ENCODE data around the gene FBRS. TPM values are rescaled to one million over a fixed set of nuclear protein-coding genes. Genes with fewer than 3 reads are reported as not detected.

Gene FBRS
- total RNA-seq, 1 experiment from 2014 or later = 11.5 TPM

GRCh38 chr16:30711712-30712111, 53.5 kb downstream of the FBRS start:
- Histone ChIP-seq H3K36me3 (replicated peaks; ENCODE audit: control insufficient read depth, insufficient read depth, low read length) (peaks cover 71% of the 10 kb centered on the region), H3K27me3 (ENCODE audit: control insufficient read depth, insufficient read depth, low read length) (no peaks in the 10 kb centered on the region), H3K4me3 (ENCODE audit: insufficient read depth, low read depth, low read length) (no peak overlapping the region)
- DNase-seq = no peak

DNA sequence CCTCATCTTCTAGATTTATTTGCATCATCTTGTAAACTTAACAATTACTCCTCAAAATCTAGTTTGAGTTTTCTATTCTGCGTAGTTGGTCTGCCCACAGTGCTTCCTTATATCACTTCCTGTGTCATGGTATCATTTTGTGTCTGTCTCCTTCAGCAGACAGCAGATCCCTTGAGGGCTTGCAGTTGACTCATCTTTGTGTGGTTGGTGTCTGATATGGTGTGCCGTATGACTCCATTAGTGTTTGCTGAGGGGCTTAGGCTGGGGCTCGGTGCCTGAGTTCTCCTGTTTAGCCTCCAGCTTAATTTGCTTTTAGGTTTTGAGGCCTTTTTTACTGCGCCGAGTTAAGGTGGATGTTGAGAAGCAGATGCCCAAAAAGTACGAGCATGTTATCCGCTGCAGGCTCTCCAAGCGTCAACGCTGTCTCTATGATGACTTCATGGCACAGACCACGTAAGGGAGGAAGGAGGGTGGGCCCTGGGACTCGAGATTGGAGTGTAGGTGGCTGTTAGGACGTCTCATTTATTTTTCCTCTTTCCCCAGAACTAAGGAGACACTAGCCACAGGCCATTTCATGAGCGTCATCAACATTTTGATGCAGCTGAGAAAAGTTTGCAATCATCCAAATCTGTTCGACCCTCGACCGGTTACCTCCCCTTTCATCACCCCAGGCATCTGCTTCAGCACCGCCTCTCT, 57.7 kb downstream of the FBRS start:
- Histone ChIP-seq H3K4me3 (ENCODE audit: insufficient read depth, low read depth, low read length) (no peak overlapping the region), H3K36me3 (replicated peaks; ENCODE audit: control insufficient read depth, insufficient read depth, low read length) (peaks cover 53% of the 10 kb centered on the region), H3K27me3 (ENCODE audit: control insufficient read depth, insufficient read depth, low read length) (no peaks in the 10 kb centered on the region)
- DNase-seq = no peak

GRCh38 chr16:30720086-30720485, 61.9 kb downstream of the FBRS start:
- peaks cover 55% of the 10 kb centered on the region for H3K36me3 ChIP-seq (replicated peaks; ENCODE audit: control insufficient read depth, insufficient read depth, low read length)
- H3K4me3 ChIP-seq (ENCODE audit: insufficient read depth, low read depth, low read length) = no peak overlapping the region
- no peak for DNase-seq
- H3K27me3 ChIP-seq (ENCODE audit: control insufficient read depth, insufficient read depth, low read length) = no peaks in the 10 kb centered on the region

Other genes starting within 250 kb of the FBRS start
- 56.4 and 74.2 TPM in 2 replicates for gene DCTPP1, start 228.4 kb upstream of the FBRS start, total RNA-seq (2014; rRNA removed; shearing (Covaris generic))
- gene SEPHS2, start 212.6 kb upstream of the FBRS start, total RNA-seq (2014; rRNA removed; shearing (Covaris generic)) = 8.2 and 9.8 TPM in 2 replicates
- gene ITGAL, start 185.7 kb upstream of the FBRS start, total RNA-seq (2014; rRNA removed; shearing (Covaris generic)) = 0.03 and 0.11 TPM in 2 replicates
- 55.2 and 55.3 TPM in 2 replicates for gene ZNF768, start 131.9 kb upstream of the FBRS start, total RNA-seq (2014; rRNA removed; shearing (Covaris generic))
- gene ZNF747, start 123.6 kb upstream of the FBRS start, total RNA-seq (2014; rRNA removed; shearing (Covaris generic)) = 14.5 and 16.2 TPM in 2 replicates
- gene ZNF764, start 100.1 kb upstream of the FBRS start, total RNA-seq (2014; rRNA removed; shearing (Covaris generic)) = 10.2 and 13.8 TPM in 2 replicates
- gene ZNF688, start 86.7 kb upstream of the FBRS start, total RNA-seq (2014; rRNA removed; shearing (Covaris generic)) = 3.0 and 8.5 TPM in 2 replicates
- 2.8 and 8.5 TPM in 2 replicates for gene ZNF785, start 72.7 kb upstream of the FBRS start, total RNA-seq (2014; rRNA removed; shearing (Covaris generic))
- gene ZNF689, start 48.0 kb upstream of the FBRS start, total RNA-seq (2014; rRNA removed; shearing (Covaris generic)) = 17.3 and 18.7 TPM in 2 replicates
- gene PRR14, start 7.5 kb upstream of the FBRS start, total RNA-seq (2014; rRNA removed; shearing (Covaris generic)) = 4.7 and 4.8 TPM in 2 replicates
- 7.4 and 12.1 TPM in 2 replicates for gene SRCAP, start 40.7 kb downstream of the FBRS start, total RNA-seq (2014; rRNA removed; shearing (Covaris generic))
- gene PHKG2, start 90.0 kb downstream of the FBRS start, total RNA-seq (2014; rRNA removed; shearing (Covaris generic)) = 27.0 and 32.0 TPM in 2 replicates
- 1.5 and 2.1 TPM in 2 replicates for gene CFAP119, start 103.6 kb downstream of the FBRS start, total RNA-seq (2014; rRNA removed; shearing (Covaris generic))
- gene RNF40, start 103.9 kb downstream of the FBRS start, total RNA-seq (2014; rRNA removed; shearing (Covaris generic)) = 72.6 and 72.9 TPM in 2 replicates
- 15.1 and 16.0 TPM in 2 replicates for gene ZNF629, start 128.8 kb downstream of the FBRS start, total RNA-seq (2014; rRNA removed; shearing (Covaris generic))
- gene BCL7C, start 235.6 kb downstream of the FBRS start, total RNA-seq (2014; rRNA removed; shearing (Covaris generic)) = 16.4 and 35.5 TPM in 2 replicates
- gene CTF1, start 238.2 kb downstream of the FBRS start, total RNA-seq (2014; rRNA removed; shearing (Covaris generic)) = 2.0 TPM in 2 replicates

All from H7 (cell line).